GM23338 (cell line): ENCODE data around the gene TPRG1. TPM values are rescaled to one million over a fixed set of nuclear protein-coding genes. Genes with fewer than 3 reads are reported as not detected.
A peak's percentile ranks its signal among the peaks of the same experiment; 100 is the strongest.

ENCODE experiments used
- ATAC-seq: fragments of 200-7000 bp; cut with Tn5 transposase; 3 replicates; pipeline ENCODE4 v1.9.1; 2020
- DNase-seq: peaks from one replicate; pipeline ENCODE4 v3.0.0-alpha.2; 2015; ENCODE audit warnings: low spot score
- H2AFZ ChIP-seq: fragments of 200-600 bp; sonication (generic); 2 replicates; pipeline ENCODE4 v1.8.0; 2016; ENCODE audit warnings: antibody characterized with exemption, mild to moderate bottlenecking, moderate library complexity
- H3F3A ChIP-seq: fragments of 200-600 bp; sonication (generic); replicated peaks from 2 replicates; pipeline ENCODE4 v1.8.0; 2017; ENCODE audit warnings: antibody characterized with exemption, mixed run types, low read depth
- H3K27ac ChIP-seq: fragments of 200-600 bp; sonication (generic); 2 replicates; pipeline ENCODE4 v1.6.1; 2016; ENCODE audit warnings: low read depth
- H3K27me3 ChIP-seq: fragments of 200-600 bp; sonication (generic); 2 replicates; pipeline ENCODE4 v1.8.0; 2016; ENCODE audit warnings: mild to moderate bottlenecking, mixed run types, moderate library complexity; ENCODE audit not compliant: insufficient read depth
- H3K36me3 ChIP-seq: fragments of 200-600 bp; sonication (generic); 2 replicates; pipeline ENCODE4 v1.8.0; 2016; ENCODE audit warnings: mild to moderate bottlenecking; ENCODE audit not compliant: insufficient read depth
- H3K4me1 ChIP-seq: fragments of 200-600 bp; sonication (generic); 2 replicates; pipeline ENCODE4 v1.8.0; 2016; ENCODE audit warnings: mild to moderate bottlenecking, moderate library complexity; ENCODE audit not compliant: insufficient read depth
- H3K4me2 ChIP-seq: fragments of 200-600 bp; sonication (generic); 2 replicates; pipeline ENCODE4 v1.7.1; 2017; ENCODE audit warnings: mixed run types
- H3K4me3 ChIP-seq: fragments of 200-600 bp; sonication (generic); 2 replicates; pipeline ENCODE4 v1.6.1; 2016; ENCODE audit warnings: mixed run types
- H3K79me2 ChIP-seq: fragments of 200-600 bp; sonication (generic); replicated peaks from 2 replicates; pipeline ENCODE4 v1.8.0; 2017; ENCODE audit warnings: mild to moderate bottlenecking; ENCODE audit not compliant: insufficient read depth
- H3K9me2 ChIP-seq: fragments of 200-600 bp; sonication (generic); 2 replicates; pipeline ENCODE4 v1.8.0; 2017; ENCODE audit not compliant: insufficient read depth
- H4K20me1 ChIP-seq: fragments of 200-600 bp; sonication (generic); replicated peaks from 2 replicates; pipeline ENCODE4 v1.8.0; 2017; ENCODE audit warnings: mild to moderate bottlenecking; ENCODE audit not compliant: insufficient read depth
- H3K27ac Mint-ChIP-seq: 2 replicates; pipeline ENCODE4 v1.8.0; 2020; ENCODE audit warnings: inconsistent platforms, mild to moderate bottlenecking, moderate library complexity, mixed read lengths
- H3K27me3 Mint-ChIP-seq: 3 replicates; pipeline ENCODE4 v1.8.0; 2022; ENCODE audit warnings: low read depth, mild to moderate bottlenecking, moderate library complexity, mixed read lengths, inconsistent platforms; ENCODE audit not compliant: insufficient read depth, poor library complexity
- H3K36me3 Mint-ChIP-seq: 3 replicates; pipeline ENCODE4 v1.8.0; 2021; ENCODE audit warnings: low read depth, mild to moderate bottlenecking, inconsistent platforms, moderate library complexity, mixed read lengths
- H3K4me1 Mint-ChIP-seq: 3 replicates; pipeline ENCODE4 v1.8.0; 2020; ENCODE audit warnings: mild to moderate bottlenecking, inconsistent platforms, mixed read lengths
- H3K4me3 Mint-ChIP-seq: 3 replicates; pipeline ENCODE4 v1.8.0; 2021; ENCODE audit warnings: moderate library complexity, mild to moderate bottlenecking, inconsistent platforms, mixed read lengths
- H3K9me3 Mint-ChIP-seq: 3 replicates; pipeline ENCODE4 v1.8.0; 2020; ENCODE audit warnings: moderate library complexity, mild to moderate bottlenecking, inconsistent platforms, mixed read lengths
- CREB1 ChIP-seq: fragments of 250-450 bp; sonication (Bioruptor Pico); IDR thresholded peaks from 2 replicates; pipeline ENCODE4 v1.5.0; 2020; ENCODE audit warnings: low read depth, mild to moderate bottlenecking, moderate library complexity
- CTCF ChIP-seq, 2 experiments: fragments of 200-600 bp in 1 of 2; sonication (generic) in 1 of 2; conservative IDR thresholded peaks; 2 replicates each; pipeline versions ENCODE4 v1.5.1 to v1.6.1; 2016 to 2017; ENCODE audit warnings: antibody characterized with exemption in 2 of 2, low read depth in 2 of 2, mild to moderate bottlenecking in 2 of 2, moderate library complexity in 1 of 2
- ETS1 ChIP-seq: IDR thresholded peaks from 2 replicates; pipeline ENCODE4 v1.6.1; 2016; ENCODE audit warnings: antibody characterized with exemption
- EZH2 ChIP-seq: fragments of 200-600 bp; sonication (generic); IDR thresholded peaks from one replicate; pipeline ENCODE4 v1.8.0; 2017; ENCODE audit warnings: antibody characterized with exemption, mild to moderate bottlenecking, low read depth; ENCODE audit not compliant: unreplicated experiment
- EZH2phosphoT487 ChIP-seq: fragments of 200-600 bp; sonication (generic); IDR thresholded peaks from one replicate; pipeline ENCODE4 v1.8.1; 2018; ENCODE audit warnings: antibody characterized with exemption; ENCODE audit not compliant: unreplicated experiment
- JUNB ChIP-seq: IDR thresholded peaks from one replicate; pipeline ENCODE4 v1.6.1; 2016; ENCODE audit warnings: antibody characterized with exemption; ENCODE audit not compliant: unreplicated experiment
- NANOG ChIP-seq: IDR thresholded peaks from 2 replicates; pipeline ENCODE4 v1.6.1; 2016; ENCODE audit warnings: antibody characterized with exemption, borderline replicate concordance
- POLR2AphosphoS5 ChIP-seq: IDR thresholded peaks from 2 replicates; pipeline ENCODE4 v1.6.1; 2016; ENCODE audit warnings: antibody characterized with exemption, low read depth
- REST ChIP-seq: IDR thresholded peaks from one replicate; pipeline ENCODE4 v1.6.1; 2018; ENCODE audit warnings: antibody characterized with exemption; ENCODE audit not compliant: unreplicated experiment
- STAT1 ChIP-seq: IDR thresholded peaks from one replicate; pipeline ENCODE4 v1.6.1; 2016; ENCODE audit warnings: antibody characterized with exemption; ENCODE audit not compliant: unreplicated experiment
- ZNF114 ChIP-seq: fragments of 250-450 bp; sonication (Bioruptor Pico); IDR thresholded peaks from 2 replicates; pipeline ENCODE4 v1.5.0; 2020; ENCODE audit warnings: mild to moderate bottlenecking, moderate library complexity
- ZNF331 ChIP-seq: fragments of 250-450 bp; sonication (Bioruptor Pico); IDR thresholded peaks from 2 replicates; pipeline ENCODE4 v1.5.0; 2020; ENCODE audit warnings: low read depth, mild to moderate bottlenecking, moderate library complexity
- ZNF462 ChIP-seq: fragments of 250-450 bp; sonication (Bioruptor Pico); IDR thresholded peaks from 2 replicates; pipeline ENCODE4 v1.5.0; 2020; ENCODE audit warnings: mild to moderate bottlenecking, moderate library complexity
- polyA plus RNA-seq: library from polyadenylated mRNA; unstranded; fragments of >200 nt; fragmentation: Nextera tagmentation; extraction: Ambion mirVana; gene quantifications from 2 replicates; pipeline ENCODE4 v1.2.1, GENCODE V29; 2016
- total RNA-seq: library from RNA; depleted of rRNA; stranded (reverse); fragments of >200 nt; shearing (Covaris generic); gene quantifications from 2 replicates; pipeline ENCODE4 v1.2.3, GENCODE V29; 2014

TPRG1 gene
- total and polyA plus RNA-seq, 2 experiments from 2014 or later: 0.74 to 1.7 TPM

GRCh38 chr3:189202583-189202982, 30.8 kb downstream of the TPRG1 start:
- Histone ChIP-seq H3K4me2 (no peak overlapping the region), H3K27ac (no peak overlapping the region), H4K20me1 (no peaks in the 10 kb centered on the region), H3K9me2 (no peaks in the 10 kb centered on the region; the same call in 1 of the 2 replicates), H2AFZ (0 out of 2 replicates have a peak overlapping the region, but pooled peaks have one; percentile 23), H3K4me1 (no peaks in the 10 kb centered on the region), H3F3A (no peaks in the 10 kb centered on the region), H3K36me3 (no peaks in the 10 kb centered on the region), H3K4me3 (no peak overlapping the region), H3K27me3 (no peaks in the 10 kb centered on the region), H3K79me2 (no peaks in the 10 kb centered on the region)
- TF ChIP-seq CREB1 (CRISPR knock-in tag) (no peak), STAT1 (no peak), ZNF462 (no peak), CTCF (conservative IDR thresholded peaks at IDR 0.05; ENCODE audit: low read depth in 2 of 2) (no peak), REST (no peak), ZNF331 (CRISPR knock-in tag) (no peak), EZH2 (no peak), JUNB (no peak), ZNF114 (CRISPR knock-in tag) (no peak), NANOG (no peak), ETS1 (no peak), EZH2phosphoT487 (no peak), POLR2AphosphoS5 (no peak)
- H3K9me3 Mint-ChIP-seq: no peaks in the 10 kb centered on the region; the same call in 2 of the 3 replicates
- no peak overlapping the region for H3K27ac Mint-ChIP-seq
- peak; percentile 12 for DNase-seq
- peak; percentile 60 for ATAC-seq
- H3K4me3 Mint-ChIP-seq: no peak overlapping the region
- H3K4me1 Mint-ChIP-seq: peaks cover 7% of the 10 kb centered on the region; the same call in 2 of the 3 replicates
- H3K27me3 Mint-ChIP-seq: peaks cover 2% of the 10 kb centered on the region
- no peaks in the 10 kb centered on the region for H3K36me3 Mint-ChIP-seq
